ENCODE measurements around the gene PPM1G. TPM values are rescaled to one million over a fixed set of nuclear protein-coding genes. Genes with fewer than 3 reads are reported as not detected.
A peak's percentile ranks its signal among the peaks of the same experiment; 100 is the strongest.

The PPM1G gene
- total RNA-seq, 4 donors from 2014 or later = 37.4 to 54.1 (median 49.3) TPM

GRCh38 chr2:27376151-27376865, 33.1 kb downstream of the PPM1G start:
- WGBS = 85% methylated on average over 15 of the region's 16 CpGs
- no peak for DNase-seq (ENCODE audit: low spot score in 2 of 2)
- Histone ChIP-seq H3K4me3 (no peak overlapping the region), H3K27ac (no peak overlapping the region), H3K27me3 (no peaks in the 10 kb centered on the region), H3K36me3 (peaks cover 53% of the 10 kb centered on the region), H3K9me3 (no peaks in the 10 kb centered on the region), H3K4me1 (peaks cover 42% of the 10 kb centered on the region)
- TF ChIP-seq POLR2AphosphoS5 (IDR thresholded peaks at IDR 0.05) = no peak
- TF ChIP-seq EP300 (IDR thresholded peaks at IDR 0.05) = no peak
- TF ChIP-seq POLR2A (IDR thresholded peaks at IDR 0.05) = no peak
- TF ChIP-seq, protein P1, sequence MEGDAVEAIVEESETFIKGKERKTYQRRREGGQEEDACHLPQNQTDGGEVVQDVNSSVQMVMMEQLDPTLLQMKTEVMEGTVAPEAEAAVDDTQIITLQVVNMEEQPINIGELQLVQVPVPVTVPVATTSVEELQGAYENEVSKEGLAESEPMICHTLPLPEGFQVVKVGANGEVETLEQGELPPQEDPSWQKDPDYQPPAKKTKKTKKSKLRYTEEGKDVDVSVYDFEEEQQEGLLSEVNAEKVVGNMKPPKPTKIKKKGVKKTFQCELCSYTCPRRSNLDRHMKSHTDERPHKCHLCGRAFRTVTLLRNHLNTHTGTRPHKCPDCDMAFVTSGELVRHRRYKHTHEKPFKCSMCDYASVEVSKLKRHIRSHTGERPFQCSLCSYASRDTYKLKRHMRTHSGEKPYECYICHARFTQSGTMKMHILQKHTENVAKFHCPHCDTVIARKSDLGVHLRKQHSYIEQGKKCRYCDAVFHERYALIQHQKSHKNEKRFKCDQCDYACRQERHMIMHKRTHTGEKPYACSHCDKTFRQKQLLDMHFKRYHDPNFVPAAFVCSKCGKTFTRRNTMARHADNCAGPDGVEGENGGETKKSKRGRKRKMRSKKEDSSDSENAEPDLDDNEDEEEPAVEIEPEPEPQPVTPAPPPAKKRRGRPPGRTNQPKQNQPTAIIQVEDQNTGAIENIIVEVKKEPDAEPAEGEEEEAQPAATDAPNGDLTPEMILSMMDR (IDR thresholded peaks at IDR 0.05) = no peak

- H3K4me3 ChIP-seq = no peak overlapping the region
- 98% methylated on average over 12 of the region's 20 CpGs for WGBS
Measured at GRCh38 chr2:27375513-27376099, 33.8 kb downstream of the PPM1G start.

GRCh38 chr2:27373567-27373966, 35.8 kb downstream of the PPM1G start:
- Histone ChIP-seq H3K4me3 (no peak overlapping the region), H3K27ac (no peak overlapping the region), H3K9me3 (no peaks in the 10 kb centered on the region), H3K36me3 (peaks cover 54% of the 10 kb centered on the region), H3K4me1 (peaks cover 37% of the 10 kb centered on the region), H3K27me3 (no peaks in the 10 kb centered on the region)
- 89% methylated on average over 5 of the region's 5 CpGs for WGBS
- TF ChIP-seq EP300 (IDR thresholded peaks at IDR 0.05) (no peak), POLR2A (IDR thresholded peaks at IDR 0.05) (no peak), POLR2AphosphoS5 (IDR thresholded peaks at IDR 0.05) (no peak)
- TF ChIP-seq, protein P1 (IDR thresholded peaks at IDR 0.05) = no peak
- DNase-seq (ENCODE audit: low spot score in 2 of 2) = no peak

More at GRCh38 chr2:27375513-27376099, 33.8 kb downstream of the PPM1G start:
- no peaks in the 10 kb centered on the region for H3K9me3 ChIP-seq
- no peak for DNase-seq (ENCODE audit: low spot score in 2 of 2)
- no peak overlapping the region for H3K27ac ChIP-seq
- TF ChIP-seq POLR2A (IDR thresholded peaks at IDR 0.05) (no peak), POLR2AphosphoS5 (IDR thresholded peaks at IDR 0.05) (no peak), EP300 (IDR thresholded peaks at IDR 0.05) (no peak)
- TF ChIP-seq, protein P1 (IDR thresholded peaks at IDR 0.05) = no peak
- H3K4me1 ChIP-seq = peaks cover 42% of the 10 kb centered on the region
- no peaks in the 10 kb centered on the region for H3K27me3 ChIP-seq
- peaks cover 53% of the 10 kb centered on the region for H3K36me3 ChIP-seq

GRCh38 chr2:27372937-27373336, 36.5 kb downstream of the PPM1G start:
- no peak for DNase-seq (ENCODE audit: low spot score in 2 of 2)
- Histone ChIP-seq H3K9me3 (no peaks in the 10 kb centered on the region), H3K4me1 (peaks cover 38% of the 10 kb centered on the region), H3K27me3 (no peaks in the 10 kb centered on the region), H3K4me3 (no peak overlapping the region), H3K36me3 (peaks cover 58% of the 10 kb centered on the region), H3K27ac (no peak overlapping the region)
- TF ChIP-seq, protein P1 (IDR thresholded peaks at IDR 0.05) = no peak
- TF ChIP-seq POLR2A (IDR thresholded peaks at IDR 0.05) (no peak), POLR2AphosphoS5 (IDR thresholded peaks at IDR 0.05) (no peak), EP300 (IDR thresholded peaks at IDR 0.05) (no peak)
- 92% methylated on average over 6 of the region's 6 CpGs for WGBS

DNA sequence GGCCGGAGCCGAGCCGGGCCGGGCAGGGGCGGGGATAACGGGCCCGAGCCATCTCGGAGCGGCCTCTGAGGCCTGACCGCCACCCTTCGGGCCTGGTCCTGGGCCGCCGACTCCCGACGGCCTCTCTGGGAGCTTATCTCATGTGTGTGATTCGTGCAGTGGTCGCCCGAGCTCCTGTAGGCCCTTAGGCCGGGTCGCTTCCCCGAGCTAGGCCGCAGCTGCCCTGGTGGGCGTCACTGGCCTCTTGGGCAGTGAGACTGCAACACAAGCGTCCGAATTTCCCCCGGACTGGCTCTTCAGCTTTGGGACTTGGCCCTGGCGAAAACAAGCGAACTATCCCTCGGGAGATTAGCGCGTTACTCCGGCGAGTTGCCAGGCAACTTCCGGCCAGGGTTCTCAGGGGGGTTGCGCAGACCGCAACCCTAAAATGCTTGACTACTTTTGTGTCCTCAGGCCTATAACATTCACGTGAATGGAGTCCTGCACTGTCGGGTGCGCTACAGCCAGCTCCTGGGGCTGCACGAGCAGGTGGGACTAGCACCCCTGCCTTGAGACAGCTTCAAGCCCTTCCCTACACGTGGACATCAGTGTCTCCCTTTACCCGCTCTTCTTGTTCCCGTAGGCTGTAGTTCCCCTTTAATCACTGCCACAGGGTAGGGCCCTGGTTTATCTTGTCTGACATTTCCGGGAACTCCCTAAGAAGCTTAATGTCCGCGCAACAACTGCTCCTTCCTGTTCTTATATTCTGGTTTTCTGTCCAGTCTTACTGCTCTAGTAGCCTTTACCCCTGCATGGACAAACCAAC, 38.4 kb downstream of the PPM1G start:
- no peak for DNase-seq (ENCODE audit: low spot score in 2 of 2)
- Histone ChIP-seq H3K4me3 (peak overlapping the region; percentile 98), H3K27me3 (no peaks in the 10 kb centered on the region), H3K9me3 (no peaks in the 10 kb centered on the region), H3K36me3 (peaks cover 58% of the 10 kb centered on the region), H3K27ac (peak overlapping the region; percentile 97), H3K4me1 (peaks cover 38% of the 10 kb centered on the region)
- 1% methylated on average over 39 of the region's 46 CpGs for WGBS
- no peak for TF ChIP-seq EP300 (IDR thresholded peaks at IDR 0.05)
- TF ChIP-seq POLR2AphosphoS5 (IDR thresholded peaks at IDR 0.05) = no peak

All from suprapubic skin (tissue), 4 donors.